GM23248 (cell line): Measurements from ENCODE around the gene OR2F1.

Experiments
- EZH2 ChIP-seq: fragments of 200-600 bp; sonication (generic); IDR thresholded peaks from 2 replicates; pipeline ENCODE4 v1.6.1; 2018; ENCODE audit warnings: antibody characterized with exemption, mild to moderate bottlenecking; ENCODE audit not compliant: insufficient read depth, poor library complexity, severe bottlenecking
- EZH2phosphoT487 ChIP-seq: fragments of 200-600 bp; sonication (generic); IDR thresholded peaks from 2 replicates; pipeline ENCODE4 v1.6.1; 2018; ENCODE audit warnings: antibody characterized with exemption, moderate library complexity, mild to moderate bottlenecking, low read depth; ENCODE audit not compliant: insufficient read depth

- no peak for TF ChIP-seq EZH2phosphoT487
- no peak for TF ChIP-seq EZH2
These were observed 16.0 kb upstream of the OR2F1 start for GRCh38 chr7:143938379-143939243.
